NCI-H1417 (cell line): ENCODE measurements around the gene SOCS7.
A peak's percentile ranks its signal among the peaks of the same experiment; 100 is the strongest.

ENCODE experiments used
- DNase-seq, 3 experiments: peaks; one replicate each; lab custom pipeline; 2025; lab: John Stamatoyannopoulos, UW

Gene SOCS7

DNA sequence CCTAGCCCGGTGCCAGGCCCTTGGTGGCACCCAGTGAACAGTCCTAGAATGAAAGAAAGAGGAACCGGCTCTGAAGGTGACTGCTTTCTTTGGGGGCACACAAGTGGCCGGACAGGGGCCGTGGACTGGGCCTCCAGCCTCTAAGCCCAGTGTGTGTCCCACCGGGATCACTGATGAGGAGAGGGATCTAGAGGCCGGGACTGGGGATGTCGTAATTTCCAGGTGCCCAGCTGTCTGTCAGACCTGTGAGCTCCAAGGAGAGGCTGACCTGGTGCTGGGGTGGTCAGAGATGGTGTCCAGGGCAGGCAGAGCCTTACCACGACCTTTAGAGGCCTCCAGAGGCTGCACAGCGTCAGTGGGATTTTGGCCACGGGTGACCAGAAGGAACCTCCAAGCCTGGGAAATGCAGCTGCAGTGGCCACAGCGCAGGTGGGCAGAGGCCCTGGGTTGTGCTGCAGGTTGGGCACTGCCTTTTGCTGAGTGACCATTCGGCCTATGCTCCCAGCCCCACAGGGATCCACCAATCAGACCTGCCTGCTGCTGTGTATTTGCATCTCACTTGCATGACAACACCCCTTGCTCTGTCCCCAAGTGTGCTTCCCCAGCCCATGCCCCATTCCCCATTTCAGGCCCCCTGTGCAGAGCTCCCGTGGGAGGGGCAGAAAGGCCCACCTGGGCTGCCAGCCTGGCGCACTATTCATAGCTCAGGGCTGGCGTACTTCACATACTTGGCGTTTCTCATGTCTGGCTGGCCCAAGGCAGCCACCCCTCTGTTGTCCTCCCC is 89.2 kb downstream of the SOCS7 start:
- no peak for DNase-seq

DNA sequence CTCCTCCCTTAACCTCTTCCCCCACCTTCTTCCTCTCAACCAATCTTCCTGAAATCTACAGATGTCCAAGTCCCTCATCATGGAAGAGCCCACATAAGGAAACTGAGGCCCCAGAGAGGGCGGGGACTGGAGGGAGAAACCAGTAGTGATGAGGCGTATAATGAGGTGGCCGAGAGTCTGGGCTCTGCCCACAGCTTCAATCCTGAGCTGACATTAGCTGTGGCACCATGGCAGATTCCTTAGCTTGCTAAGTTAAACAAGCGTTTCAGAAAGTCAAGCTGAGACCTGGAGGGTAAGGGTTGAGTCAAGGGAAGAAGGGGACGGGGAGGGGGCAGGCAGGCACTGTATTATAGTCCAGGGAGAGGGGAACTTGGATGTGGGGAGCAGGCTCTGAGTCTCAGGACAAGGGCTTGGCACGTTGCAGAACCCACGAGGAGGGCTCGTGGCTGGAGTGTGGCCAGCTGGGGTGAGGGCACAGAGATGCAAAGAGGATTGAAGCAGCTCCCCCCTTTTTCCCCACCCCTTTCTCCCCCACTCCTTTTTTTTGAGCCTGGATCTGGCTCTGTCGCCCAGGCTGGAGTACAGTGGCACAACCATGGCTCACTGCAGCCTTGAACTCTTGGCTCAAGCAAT is 89.9 kb downstream of the SOCS7 start:
- no peak for DNase-seq

DNA sequence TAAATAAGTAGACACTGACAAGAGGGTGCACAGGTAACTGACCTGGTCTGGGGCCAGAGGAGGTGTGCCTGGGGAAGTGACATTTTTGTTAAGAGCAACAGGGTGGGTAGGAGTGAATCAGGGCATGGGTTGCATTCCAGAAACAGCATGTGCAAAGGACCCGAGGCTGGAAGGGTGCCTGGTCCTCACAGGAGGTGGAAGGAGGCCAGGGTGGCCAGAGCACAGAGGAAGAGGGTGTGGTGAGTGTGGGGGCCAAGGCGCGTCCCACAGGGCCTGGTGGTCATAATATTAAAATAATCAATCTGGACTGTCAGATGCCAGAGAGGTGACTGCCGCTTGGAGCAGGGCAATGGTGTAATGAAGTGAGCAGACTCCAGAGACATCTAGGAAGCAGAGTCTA is 90.9 kb downstream of the SOCS7 start:
- DNase-seq, result no peak

DNA sequence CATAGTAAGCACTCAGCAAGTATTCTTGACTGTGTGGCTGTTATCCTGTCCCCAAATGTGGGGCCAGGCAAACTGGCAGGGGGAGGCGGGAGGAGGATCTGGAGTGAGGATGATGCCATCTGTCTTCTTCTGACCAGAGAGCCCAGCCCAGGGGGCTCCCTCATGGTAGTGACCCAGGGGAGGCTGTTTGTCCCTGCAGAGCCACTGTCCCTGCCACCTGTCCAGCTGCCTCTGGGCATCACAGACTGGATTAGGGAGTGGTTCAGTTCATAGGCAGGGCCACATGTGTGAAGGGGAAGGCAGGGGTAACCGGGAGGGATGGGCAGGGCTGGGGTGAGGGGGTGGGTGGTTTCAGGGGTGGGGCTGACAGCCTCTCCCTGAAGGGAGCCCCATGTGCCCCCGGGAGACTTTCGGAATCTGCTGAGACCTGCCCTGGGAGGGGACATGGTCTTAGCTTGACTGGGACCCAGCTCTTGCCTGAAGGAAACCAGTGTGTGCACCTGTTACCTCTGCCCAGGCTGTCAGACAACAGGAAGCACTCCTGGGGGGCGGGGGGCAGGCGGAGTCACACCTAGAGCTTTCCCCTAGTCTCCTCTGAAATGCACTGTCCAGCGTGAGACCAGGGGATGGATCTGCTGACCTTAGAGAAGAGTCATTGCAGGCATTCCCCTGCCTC is 91.8 kb downstream of the SOCS7 start:
- peak in 1 of 3 experiments; percentile 46 for DNase-seq

DNA sequence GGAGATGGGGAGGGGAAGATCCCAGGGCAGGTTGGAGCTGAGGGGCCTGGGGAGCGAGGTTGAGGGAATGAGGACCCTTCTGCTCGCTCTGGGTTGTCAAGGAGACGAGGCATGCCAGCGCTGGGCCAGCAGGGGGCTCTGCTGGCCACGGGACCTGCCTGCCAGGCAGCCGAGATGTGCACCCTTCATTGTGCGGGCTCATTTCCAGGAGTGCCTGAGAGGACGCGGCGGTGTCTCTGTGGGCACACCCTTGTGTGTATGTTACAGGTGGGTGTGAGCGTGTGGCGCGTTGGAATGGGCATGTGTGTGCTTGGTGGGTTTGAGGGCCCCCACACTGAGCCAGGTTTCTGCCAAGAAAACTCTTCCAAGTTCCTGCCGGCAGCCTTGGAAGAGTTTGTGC is 92.5 kb downstream of the SOCS7 start:
- peak; percentile 68 to 79 (median 69) for DNase-seq

DNA sequence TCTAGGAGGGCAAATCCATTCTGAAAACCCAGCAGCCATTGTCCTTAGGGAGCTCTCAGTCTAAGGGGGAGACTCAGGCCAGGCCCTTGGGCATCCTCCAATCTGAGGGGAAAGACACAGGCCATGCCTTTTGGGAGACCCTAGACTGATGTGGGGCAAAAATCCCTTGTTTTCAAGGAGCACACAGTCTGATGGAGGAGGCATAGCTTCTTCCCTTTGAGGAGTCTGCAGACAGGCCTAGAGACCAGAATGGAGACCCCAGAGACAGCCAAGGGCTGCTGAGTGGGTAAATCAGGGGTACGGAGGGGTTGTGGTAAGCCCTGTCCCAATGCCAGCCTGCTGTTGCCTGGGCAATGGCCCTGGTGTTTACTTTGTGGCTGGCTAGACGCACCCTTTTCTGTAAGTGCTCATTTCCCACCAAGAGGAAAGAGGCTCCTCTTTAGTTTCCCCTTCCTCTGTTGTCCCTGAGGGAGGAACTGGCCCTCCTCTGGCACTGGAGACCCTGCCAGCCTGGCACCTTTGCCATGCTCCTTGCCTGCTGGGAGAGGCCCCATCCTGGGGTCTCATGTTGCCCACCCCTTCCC is 96.0 kb downstream of the SOCS7 start:
- DNase-seq, result peak in 2 of 3 experiments; percentile 19 to 31

DNA sequence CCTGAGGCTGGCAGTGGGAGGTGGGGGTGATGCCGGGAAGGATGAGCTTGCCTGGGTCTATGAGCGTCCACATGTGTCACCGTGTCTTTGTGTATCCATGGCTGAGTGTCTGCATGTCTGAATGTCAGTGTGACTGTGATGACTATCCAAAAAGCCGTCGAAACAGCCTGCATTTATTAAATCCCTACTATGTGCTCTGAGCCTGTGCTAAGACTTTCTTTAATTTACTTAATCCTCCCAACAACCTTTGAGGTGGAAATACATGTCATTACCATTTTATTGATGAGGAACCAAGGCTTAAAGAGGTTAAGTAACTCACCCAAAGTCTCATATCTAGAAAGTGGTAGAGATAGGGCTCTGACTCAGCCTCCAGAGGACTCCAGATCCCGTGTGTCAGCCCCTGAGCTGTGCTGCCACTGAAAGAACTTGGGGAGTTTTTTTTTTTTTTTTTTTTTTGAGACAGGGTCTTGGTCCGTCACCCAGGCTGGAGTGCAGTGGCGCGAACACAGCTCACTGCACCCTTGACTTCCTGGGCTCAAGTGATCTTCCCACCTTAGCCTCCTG is 96.6 kb downstream of the SOCS7 start:
- no peak for DNase-seq

DNA sequence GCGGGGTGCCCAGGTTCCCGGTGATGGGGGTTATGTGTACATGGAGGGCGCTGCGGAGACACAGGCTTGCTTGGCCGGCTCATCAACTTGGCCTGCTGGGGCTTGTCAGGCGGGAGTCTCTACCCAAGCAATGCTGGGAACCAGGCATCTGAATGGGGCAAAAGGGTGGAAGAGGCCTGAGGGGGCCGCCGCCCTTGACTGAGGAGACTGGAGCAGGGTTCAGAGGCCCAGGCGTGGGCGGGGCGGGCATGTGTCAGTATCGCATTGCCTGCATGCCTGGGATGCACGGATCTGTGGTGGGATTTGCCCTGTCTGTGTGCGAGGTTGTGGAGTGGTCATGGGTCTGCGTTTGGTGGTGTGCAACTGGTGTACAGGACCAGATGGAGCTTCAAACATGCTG is 97.7 kb downstream of the SOCS7 start:
- no peak for DNase-seq

DNA sequence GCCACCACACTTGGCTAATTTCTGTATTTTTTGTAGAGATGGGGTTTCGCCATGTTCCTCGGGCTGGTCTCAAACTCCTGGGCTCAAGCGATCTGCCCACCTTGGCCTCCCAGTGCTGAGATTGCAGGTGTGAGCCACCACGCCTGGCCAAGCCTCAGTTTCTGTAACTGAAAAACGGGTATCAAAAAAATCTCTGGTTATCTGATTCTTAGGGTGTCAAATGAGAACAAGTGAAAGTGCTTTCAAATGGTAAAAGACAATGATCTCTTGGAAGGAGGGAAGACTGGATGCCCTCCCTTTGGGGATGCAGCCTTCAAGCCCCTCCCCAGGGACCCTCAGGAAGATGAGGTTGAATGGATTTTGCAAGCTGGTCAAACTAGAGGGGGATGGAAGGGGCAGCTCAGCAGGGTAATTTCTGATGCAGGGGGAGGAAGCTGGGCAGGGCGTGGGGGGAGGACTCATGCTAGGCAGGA is 98.9 kb downstream of the SOCS7 start:
- DNase-seq, result no peak

DNA sequence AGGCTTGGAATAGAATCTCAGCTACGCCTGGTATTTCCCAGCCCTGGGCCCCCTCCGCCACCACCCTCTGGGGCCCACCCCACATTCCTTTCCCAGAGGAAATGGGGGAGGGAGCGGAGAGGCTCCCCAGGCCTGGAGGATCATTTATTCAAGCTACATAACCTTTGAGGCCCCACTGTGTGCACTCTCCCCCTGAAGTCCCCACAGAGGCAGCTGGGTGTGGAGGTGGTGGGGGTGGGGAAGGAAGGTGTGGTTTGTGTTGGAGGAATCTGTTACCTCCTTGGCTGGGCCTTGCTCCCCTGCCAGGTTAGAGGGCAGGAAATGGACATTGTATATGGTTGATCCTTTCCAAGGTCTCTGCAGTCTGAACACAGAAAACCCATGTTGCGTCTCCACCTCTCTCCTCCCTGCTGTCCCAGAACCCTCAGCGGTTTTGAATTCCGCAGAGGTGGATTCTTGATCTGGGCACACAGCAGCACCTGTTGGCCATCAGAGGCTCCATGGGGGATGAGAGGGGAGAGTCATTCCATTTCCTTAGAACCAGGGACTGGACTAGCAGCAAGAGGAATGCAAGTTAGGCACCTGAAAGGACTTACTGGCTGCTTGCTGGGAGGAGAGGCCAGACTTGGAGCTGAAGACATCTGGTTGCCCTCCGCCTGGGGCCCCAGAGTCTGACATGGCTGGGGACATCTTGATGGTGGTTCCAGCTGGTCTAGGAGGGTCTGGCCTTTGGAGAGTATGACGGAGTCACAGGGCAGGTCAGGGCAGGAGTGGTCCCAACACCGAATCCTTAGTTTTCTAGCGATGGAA is 99.6 kb downstream of the SOCS7 start:
- DNase-seq, result no peak

DNA sequence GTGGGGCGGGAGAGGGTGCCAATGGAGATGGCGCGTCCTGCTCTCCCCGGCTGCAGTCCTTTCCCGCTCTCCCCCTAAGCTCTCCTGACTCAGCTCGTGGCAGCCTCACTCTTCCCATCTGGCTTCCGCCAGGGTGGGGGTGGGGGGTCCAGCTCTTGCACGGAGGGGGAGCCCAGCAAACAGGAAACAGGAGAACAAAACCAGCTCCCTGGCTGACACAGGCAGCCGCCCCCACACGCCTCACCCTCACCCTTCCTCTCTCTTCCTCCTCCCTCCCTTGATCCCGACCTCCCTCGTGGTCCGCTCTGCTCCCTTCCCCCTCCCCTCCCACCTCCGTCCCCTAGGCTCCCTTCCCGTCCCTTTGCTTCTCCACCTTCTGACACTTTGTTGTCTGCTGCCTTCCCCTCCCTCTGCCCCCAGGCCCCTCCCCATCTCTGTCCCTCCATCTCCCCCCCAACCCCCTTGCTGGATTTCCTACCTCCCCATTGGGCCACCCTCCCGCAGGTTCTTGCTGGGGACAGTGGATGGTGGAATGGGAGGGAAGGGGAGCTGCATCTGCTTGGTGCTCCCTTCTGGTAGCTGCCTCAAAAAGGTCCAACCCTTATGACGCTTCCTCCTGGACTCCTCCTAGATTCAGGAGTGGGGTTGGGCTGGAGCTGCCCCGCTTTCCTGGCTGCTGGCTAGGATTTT is 100.3 kb downstream of the SOCS7 start:
- DNase-seq, result no peak

DNA sequence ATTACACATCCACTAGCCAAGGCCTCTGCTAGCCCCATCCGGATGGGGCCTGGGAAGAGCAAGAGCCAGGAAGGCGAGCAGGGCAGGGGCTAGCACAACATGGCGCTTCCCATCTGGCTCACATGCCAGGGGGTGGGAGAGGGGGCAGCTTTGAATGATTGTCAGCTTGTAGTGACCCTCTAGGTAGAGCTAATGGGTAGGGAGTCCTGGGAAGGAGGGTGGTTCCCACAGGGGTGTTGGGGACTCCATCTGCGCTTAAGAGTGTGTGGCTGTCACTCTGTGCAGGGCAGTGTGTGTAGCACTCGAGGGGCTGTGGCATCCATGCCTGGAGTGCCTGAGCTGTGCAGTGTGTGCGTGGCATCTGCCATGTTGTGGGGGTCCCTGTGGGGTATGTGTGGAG is 101.1 kb downstream of the SOCS7 start:
- DNase-seq, result no peak

DNA sequence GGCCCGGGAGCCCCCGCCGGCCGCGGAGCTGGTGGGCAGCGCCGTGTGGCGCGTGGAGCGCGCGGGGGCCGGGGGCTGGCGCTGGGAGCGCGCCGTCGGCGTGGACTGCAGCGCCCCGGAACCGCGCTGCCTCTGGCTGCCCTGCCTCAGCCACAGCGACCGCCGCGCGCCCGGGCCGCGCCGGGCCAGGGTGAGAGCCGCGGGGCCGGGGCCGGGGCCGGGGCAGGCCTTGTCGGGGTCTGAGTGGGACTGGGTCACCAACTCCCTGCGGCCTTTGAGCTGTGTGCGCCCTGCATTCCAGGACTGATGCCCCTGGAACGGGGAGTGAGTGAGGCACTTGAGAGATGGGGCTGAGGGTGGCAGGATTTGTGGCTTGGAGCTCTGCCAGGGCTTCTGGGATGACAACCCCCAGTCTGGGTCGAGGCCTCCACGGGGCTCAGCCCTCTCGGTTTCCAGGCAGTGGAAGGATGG is 102.3 kb downstream of the SOCS7 start:
- DNase-seq, result peak in 1 of 3 experiments; percentile 13

DNA sequence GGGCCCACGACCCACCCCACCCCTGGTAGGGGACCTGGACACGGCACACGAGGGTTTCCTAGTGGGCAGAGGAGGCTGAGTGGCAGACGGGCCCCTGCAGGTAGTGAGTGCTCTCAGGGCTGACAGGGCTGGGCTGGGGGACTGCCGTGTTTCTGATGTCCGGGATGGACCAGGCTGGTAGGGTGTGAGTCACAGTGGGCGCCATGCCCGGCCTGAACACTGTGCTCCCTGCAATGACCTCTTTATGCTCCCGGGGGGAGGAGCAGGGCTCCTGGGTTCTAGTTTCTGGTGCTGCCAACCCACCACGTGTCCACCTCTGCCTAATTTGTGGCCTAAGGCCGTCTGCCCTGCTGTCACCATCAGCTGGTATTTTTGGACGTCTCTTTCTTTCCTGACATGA is 102.9 kb downstream of the SOCS7 start:
- DNase-seq, result no peak
